Suppressor macrophage treated with lipopolysaccharide for 4 hours (primary cell): ENCODE data around the gene THSD7A.

Source experiments
- DNase-seq: peaks from one replicate; pipeline ENCODE4 v3.0.0-alpha.2; 2020

The THSD7A gene

DNA sequence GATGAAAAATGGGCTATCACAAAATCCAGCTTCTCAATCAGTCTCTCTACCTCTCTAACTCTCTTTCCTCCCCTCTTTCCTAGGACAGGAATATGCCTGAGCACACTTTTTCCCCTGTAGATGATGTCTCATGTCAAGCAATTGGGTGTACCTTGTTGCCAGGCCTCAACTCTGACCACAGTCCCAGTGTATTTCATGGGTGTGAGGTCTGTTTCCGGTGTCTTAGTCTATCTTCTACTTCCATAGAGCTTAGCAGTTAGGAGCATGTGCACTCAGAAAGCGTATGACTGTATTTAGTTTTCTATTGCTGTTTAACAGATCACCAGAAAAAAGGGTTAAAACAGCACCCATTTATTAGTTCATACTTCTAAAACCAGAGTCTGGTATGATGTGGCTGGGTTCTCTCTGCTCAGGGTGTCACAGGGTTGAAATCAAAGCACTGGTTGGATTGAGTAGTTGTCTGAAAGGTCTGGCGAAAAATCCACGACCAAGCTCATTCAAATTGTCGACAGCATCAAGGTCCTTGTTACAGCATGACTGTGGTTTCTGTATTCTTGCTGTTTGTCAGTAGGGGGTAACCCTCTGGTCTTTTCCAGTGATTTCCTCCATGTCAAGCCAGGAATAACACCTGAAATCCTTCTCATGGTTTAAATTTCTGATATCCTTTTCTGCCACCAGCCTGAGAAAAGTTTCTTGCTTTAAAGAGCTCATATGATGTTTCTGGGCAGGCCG, 130.0 kb downstream of the THSD7A start:
- no peak for DNase-seq

DNA sequence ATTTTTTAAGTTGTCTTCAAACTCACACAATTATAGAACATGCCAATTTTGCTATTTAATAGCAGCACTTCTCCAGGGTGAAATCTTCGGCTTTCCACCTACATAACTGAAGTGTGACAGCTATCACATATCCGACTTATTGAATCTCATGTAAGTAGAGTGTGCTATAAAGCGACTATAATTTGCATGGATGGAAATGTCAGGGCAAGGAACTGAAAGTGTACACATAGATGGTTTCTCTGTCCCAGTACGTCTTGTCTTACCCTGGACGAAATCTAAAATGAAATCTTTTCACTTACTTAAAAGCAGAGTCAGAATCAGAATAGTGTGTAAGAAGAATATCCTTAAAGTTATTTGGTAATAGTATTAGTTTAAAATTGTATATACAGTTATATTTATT, 132.3 kb downstream of the THSD7A start:
- no peak for DNase-seq

DNA sequence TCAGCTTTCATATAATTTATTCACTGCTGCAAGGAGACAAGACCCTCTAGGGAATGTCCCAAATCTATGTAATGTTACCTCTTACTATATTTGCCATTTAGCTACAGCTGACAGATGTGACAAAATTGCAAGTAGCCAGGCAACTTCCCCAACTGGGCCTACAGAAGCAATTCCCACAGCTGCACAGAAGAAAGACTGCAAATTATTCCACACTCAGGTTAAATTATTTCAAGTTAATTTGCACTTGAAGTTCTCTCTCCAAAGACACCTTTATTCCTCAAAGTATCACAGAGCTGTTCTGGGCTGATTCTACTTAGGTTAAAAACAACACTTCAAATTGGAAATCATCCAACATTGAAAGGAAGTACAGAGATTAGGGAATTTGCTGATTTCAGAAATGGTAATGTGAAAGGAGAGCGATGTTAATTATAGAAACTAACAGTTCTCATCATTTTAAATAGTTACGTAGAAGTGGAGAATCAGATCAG, 133.6 kb downstream of the THSD7A start:
- no peak for DNase-seq

DNA sequence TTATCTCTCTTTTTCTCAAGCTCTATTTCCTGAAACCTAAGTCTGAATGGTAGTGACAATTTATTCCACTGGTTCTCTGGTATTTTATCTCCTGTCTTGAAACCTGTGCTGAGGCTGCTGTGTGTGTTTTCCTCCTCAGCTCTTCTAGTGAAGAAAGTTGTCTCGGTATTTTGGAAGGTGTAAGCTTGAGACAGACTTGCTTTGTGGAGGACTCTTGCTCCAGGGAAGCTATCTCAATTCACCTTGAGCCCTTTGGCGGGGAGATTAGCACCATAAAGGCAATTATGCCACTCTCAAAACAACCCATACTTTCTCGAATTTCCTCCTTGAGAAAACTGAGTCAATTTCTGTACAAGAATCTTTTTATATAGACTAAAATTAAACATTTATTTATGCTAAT, 141.6 kb downstream of the THSD7A start:
- no peak for DNase-seq

DNA sequence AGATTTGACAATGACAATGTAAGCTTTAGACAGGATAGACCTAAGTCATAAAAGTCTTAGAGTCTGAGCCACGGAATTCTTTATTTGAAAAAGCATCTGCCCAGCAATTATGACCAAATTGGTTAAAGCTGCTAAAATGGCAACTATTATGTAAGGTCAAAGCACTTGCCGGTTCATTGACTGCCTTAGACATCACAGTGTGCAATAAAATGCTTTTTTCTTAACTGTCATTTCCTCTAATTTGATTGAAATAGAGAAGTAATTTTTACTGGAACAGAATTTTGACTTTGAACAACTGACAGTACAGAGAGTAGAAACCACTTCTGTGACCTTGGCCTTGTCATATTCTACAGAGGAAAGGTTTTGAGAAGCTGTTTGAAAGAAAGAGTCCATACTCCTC, 142.9 kb downstream of the THSD7A start:
- no peak for DNase-seq

- no peak for DNase-seq
Measured at GRCh38 chr7:11681461-11681860, 150.5 kb downstream of the THSD7A start.

DNA sequence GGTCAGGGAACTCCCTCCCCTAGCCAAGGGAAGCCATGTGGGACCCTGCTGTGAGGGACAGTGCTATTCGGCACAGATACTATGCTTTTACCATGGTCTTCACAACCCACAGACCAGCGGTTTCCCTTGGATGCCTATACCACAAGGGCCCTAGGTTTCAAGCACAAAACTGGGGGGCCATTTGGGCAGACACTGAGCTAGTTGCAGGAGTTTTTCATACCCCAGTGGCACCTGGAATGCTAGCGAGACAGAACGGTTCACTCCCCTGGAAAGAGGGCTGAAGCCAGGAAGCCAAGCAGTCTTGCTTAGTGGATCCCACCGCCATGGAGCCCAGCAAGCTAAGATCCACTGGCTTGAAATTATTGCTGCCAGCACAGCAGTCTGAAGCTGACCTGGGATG, 156.8 kb downstream of the THSD7A start:
- no peak for DNase-seq

- DNase-seq: no peak
Measured at GRCh38 chr7:11668727-11669126, 163.3 kb downstream of the THSD7A start.

DNA sequence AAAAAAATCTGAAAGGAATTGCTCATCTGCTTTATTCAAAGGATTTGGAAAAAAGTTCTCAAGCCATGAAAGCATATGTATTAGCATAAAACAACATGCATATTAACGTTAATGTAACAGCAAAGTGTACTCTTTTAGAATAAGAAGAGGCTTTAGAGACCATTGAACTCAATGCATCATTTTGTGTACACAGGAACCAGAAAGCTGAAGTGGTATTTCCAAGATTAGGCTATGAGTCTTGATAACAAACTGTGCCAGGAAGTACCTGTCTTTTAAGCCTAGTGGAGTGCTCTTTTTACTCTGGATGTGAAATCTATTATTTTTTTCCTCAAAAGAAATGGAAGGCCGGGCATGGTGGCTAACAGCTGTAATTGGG, 164.2 kb downstream of the THSD7A start:
- no peak for DNase-seq

GRCh38 chr7:11667071-11667809, 164.8 kb downstream of the THSD7A start:
- DNase-seq: no peak

- DNase-seq: no peak
Measured at GRCh38 chr7:11665357-11665756, 166.6 kb downstream of the THSD7A start.

- DNase-seq: no peak
Measured at GRCh38 chr7:11655642-11656041, 176.4 kb downstream of the THSD7A start.

DNA sequence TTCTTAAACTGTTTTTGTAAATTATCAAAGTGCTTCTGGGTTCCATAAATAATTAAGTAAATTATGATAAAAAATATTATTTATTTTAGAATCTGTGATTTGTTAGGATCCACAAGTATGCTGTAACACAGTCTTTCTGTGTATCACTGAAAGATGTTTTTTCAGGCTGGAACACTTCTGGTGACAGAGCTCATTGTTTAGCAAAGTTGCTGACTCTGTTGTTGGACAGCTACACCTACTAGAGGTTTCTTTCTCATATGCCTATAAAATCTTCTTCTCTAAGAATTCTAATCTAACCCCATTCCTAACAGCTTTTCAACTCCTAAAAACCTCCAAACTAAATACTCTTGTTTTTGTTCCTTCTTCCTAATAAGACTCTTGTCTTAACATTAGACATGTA, 176.8 kb downstream of the THSD7A start:
- no peak for DNase-seq

DNA sequence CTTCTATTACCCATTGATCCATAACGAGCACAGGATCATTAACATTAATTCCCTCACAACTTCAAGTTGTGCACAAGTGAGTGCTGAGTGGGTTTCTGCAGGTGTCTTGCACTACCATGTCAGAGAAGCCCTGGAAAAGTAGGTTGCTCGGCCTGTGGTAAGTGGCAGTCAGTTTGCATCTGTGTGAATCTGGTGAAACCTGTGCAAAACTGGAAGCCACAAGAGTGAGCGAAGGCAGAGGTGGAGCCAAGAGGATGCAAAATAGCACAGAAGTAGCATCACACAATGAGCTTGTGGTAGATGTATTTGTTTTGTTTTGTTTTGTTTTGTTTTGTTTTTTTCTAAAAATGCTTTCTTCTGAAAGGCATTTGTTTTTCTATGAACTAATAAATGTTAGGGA, 181.5 kb downstream of the THSD7A start:
- no peak for DNase-seq

- DNase-seq: no peak
Measured at GRCh38 chr7:11650030-11650429, 182.0 kb downstream of the THSD7A start.

DNA sequence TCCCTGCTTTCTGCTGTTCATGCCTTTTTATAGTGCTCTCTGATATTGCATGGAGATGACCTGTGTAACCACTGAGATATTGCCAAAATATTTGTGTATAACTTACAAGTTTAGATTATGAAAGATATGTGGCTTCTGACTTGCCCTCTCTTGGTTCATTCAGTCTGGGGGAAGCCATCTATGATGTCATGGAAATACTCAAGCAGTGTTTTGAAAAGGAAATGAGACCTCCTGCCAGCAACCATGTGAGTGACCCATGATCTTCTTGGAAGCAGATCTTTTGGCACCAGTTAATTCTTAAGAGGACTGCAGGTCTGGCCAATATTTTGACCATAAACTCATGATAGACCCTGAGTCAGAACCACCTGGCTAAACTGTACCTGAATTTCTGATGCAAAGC, 183.0 kb downstream of the THSD7A start:
- DNase-seq: no peak

DNA sequence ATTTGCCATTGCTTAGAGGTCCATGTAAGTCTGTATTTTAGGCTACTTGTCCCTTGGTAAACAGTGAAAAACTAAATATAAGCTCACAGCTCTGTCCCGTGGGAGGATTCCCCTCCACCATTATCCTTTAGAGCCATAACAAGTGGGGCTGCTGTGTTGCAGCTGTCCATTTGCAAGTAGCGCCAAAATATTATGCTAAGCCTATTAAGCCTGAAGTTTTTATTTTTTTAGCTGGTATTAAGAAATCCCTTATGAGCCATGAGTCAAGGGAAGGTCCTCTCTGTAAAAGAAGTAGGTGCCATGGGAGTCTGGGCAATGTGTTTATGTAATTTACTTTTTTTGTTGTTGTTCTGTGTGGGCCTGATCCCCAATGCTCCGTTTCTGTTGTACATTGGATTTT, 183.9 kb downstream of the THSD7A start:
- DNase-seq: no peak

DNA sequence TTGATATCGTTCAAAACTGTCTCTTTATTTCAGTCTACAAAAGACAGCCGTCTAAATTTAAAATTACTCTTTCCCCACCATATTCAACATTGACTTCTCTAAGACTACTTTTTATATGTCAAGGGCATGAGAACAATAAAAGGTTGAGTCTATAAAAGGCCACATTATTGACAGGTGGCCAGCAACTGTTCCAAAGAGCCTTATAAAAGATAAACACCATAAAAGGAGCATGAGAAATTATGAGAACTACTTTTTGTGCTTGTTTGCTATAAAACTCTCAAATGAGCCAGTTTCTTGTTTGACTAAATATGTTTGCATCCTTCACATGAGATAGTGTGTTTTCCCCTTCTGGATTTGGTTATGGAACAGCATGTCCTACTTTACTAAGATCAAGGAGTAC, 189.2 kb downstream of the THSD7A start:
- DNase-seq: no peak

DNA sequence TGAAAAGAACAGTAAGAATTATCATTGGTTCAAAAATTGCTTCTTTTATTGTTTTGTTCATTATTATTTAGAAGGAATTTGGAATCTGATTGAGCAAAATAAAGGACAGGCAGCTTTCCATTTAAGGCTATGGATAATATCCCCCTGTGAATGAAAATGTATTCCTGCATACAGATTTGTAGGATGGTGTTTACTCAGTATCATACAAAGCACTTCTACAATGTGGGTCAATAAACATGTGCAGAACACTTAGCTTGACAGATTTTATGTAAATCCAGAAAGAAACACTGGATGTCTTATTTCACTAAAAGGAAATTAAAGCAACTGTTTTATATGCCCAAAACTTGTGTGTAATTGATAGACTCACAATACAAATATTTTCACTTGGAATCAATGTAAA, 189.7 kb downstream of the THSD7A start:
- DNase-seq: no peak

GRCh38 chr7:11638011-11638774, 193.8 kb downstream of the THSD7A start:
- no peak for DNase-seq

DNA sequence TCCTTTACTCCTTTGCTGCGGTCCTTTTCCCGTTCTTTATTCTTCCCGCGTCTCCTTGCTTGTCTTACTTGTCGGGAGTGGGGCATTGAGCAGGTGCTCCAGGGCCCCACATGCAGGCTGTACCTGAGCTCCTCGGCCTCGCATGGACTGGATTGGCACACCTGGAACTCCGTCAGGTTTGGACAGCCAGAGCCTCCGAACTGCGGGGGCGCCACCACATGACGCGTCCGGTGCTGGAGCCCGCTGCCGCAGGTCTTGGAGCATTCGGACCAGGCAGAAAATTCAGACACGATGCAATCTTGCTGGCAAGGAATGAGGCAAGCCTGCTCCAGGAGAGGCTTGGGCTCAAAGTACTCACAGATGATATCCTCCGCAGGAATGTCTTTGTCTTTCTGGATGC, 195.7 kb downstream of the THSD7A start:
- no peak for DNase-seq

DNA sequence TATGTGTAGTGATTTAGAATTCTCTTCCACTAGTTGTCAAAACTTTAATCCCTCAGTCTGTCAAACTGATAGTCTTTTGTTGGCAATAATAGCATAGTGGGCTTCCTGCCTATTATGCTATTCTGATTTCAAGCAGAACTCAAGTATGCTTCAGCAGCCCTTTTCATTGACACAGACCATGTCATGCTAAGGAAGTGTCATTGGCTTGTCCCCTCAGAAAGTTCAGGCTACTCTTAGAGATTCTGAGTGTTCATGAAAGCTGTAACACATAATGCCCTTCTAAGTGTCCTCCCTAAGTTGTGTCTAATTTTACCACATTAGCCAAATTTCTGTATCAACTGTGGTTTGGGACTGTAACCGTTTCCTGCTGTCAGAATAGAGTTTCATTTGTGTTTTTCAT, 198.7 kb downstream of the THSD7A start:
- no peak for DNase-seq

GRCh38 chr7:11630355-11630754, 201.6 kb downstream of the THSD7A start:
- DNase-seq: no peak

- DNase-seq: no peak
Measured at GRCh38 chr7:11625669-11626068, 206.3 kb downstream of the THSD7A start.
